ENCODE results near the gene CHD9. TPM values are rescaled to one million over a fixed set of nuclear protein-coding genes. Genes with fewer than 3 reads are reported as not detected.
"Not testable (repeated sequence)": the region's sequence is repeated elsewhere in the genome, so short reads cannot be mapped to it uniquely, and the experiment has no call there.

The CHD9 gene
- total RNA-seq, 1 donor from 2014 or later = 119 TPM

- Mint-ChIP-seq H3K9me3 (peaks cover 20% of the 10 kb centered on the region), H3K27me3 (ENCODE audit: low read depth) (no peaks in the 10 kb centered on the region), H3K4me1 (peaks cover 11% of the 10 kb centered on the region), H3K4me3 (no peak overlapping the region), H3K27ac (no peak overlapping the region), H3K36me3 (peaks cover 34% of the 10 kb centered on the region)
- TF ChIP-seq, protein P1, sequence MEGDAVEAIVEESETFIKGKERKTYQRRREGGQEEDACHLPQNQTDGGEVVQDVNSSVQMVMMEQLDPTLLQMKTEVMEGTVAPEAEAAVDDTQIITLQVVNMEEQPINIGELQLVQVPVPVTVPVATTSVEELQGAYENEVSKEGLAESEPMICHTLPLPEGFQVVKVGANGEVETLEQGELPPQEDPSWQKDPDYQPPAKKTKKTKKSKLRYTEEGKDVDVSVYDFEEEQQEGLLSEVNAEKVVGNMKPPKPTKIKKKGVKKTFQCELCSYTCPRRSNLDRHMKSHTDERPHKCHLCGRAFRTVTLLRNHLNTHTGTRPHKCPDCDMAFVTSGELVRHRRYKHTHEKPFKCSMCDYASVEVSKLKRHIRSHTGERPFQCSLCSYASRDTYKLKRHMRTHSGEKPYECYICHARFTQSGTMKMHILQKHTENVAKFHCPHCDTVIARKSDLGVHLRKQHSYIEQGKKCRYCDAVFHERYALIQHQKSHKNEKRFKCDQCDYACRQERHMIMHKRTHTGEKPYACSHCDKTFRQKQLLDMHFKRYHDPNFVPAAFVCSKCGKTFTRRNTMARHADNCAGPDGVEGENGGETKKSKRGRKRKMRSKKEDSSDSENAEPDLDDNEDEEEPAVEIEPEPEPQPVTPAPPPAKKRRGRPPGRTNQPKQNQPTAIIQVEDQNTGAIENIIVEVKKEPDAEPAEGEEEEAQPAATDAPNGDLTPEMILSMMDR (IDR thresholded peaks at IDR 0.05; ENCODE audit: unreplicated experiment) = no peak
- DNase-seq (ENCODE audit: low spot score in 2 of 2, unreplicated experiment in 2 of 2) = no peak
Observed at GRCh38 chr16:53073022-53073421, 18.2 kb downstream of the CHD9 start.

GRCh38 chr16:53074296-53074695 lies 19.5 kb downstream of the CHD9 start:
- peaks cover 30% of the 10 kb centered on the region for H3K36me3 Mint-ChIP-seq
- H3K27ac Mint-ChIP-seq; DNase-seq (ENCODE audit: low spot score in 2 of 2, unreplicated experiment in 2 of 2); H3K27me3 Mint-ChIP-seq (ENCODE audit: low read depth); H3K4me3 Mint-ChIP-seq: not testable (repeated sequence)
- peaks cover 22% of the 10 kb centered on the region for H3K4me1 Mint-ChIP-seq
- peaks cover 20% of the 10 kb centered on the region for H3K9me3 Mint-ChIP-seq

- H3K4me1 Mint-ChIP-seq = peaks cover 33% of the 10 kb centered on the region
- peaks cover 29% of the 10 kb centered on the region for H3K36me3 Mint-ChIP-seq
- peaks cover 20% of the 10 kb centered on the region for H3K9me3 Mint-ChIP-seq
- H3K27me3 Mint-ChIP-seq (ENCODE audit: low read depth); H3K4me3 Mint-ChIP-seq; H3K27ac Mint-ChIP-seq; DNase-seq (ENCODE audit: low spot score in 2 of 2, unreplicated experiment in 2 of 2): not testable (repeated sequence)
Observed at GRCh38 chr16:53075461-53075860, 20.7 kb downstream of the CHD9 start.

GRCh38 chr16:53078247-53078646 lies 23.5 kb downstream of the CHD9 start:
- H3K27ac Mint-ChIP-seq = peak overlapping the region; percentile 57
- TF ChIP-seq, protein P1 (IDR thresholded peaks at IDR 0.05; ENCODE audit: unreplicated experiment) = no peak
- H3K4me1 Mint-ChIP-seq = peaks cover 43% of the 10 kb centered on the region
- no peak for DNase-seq (ENCODE audit: low spot score in 2 of 2, unreplicated experiment in 2 of 2)
- peaks cover 29% of the 10 kb centered on the region for H3K36me3 Mint-ChIP-seq
- no peak overlapping the region for H3K4me3 Mint-ChIP-seq
- peaks cover 17% of the 10 kb centered on the region for H3K9me3 Mint-ChIP-seq
- H3K27me3 Mint-ChIP-seq (ENCODE audit: low read depth) = no peaks in the 10 kb centered on the region

DNA sequence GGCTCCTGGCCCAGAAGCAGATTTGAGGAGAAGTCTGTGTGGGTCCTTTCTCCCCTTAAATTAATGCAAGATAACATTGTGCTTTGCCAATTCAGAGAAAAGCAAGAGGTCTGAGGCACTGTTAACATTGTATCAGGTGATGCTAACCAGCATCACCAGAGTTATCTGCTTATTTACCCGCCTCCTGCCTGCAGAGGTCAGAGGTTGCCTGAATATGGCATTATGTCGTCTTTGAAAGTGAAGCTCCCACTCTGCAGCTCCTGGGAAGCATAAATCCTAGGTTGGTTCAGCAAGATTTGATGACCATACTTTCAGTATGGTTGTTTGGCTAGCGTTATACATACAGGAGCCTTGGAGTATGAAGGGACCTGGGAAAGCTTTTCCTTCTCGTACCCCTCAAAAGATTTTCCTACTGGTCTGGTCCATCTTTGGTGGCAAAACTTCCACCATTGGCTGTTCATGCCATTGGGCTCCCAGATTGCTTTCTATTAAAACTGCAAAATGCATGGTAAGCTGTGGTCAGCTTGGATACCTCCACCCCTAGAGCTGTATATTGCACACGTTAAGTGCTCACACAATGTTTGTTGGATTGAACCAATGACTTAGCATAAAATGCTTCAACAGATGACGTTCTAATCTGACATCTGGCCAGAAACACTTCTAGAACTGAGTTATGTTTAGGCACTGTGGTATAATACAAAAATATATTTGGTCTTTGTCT lies 24.1 kb downstream of the CHD9 start:
- H3K27ac Mint-ChIP-seq = peak overlapping the region; percentile 95
- no peak for DNase-seq (ENCODE audit: low spot score in 2 of 2, unreplicated experiment in 2 of 2)
- H3K36me3 Mint-ChIP-seq = peaks cover 24% of the 10 kb centered on the region
- TF ChIP-seq, protein P1 (IDR thresholded peaks at IDR 0.05; ENCODE audit: unreplicated experiment) = no peak
- peaks cover 49% of the 10 kb centered on the region for H3K4me1 Mint-ChIP-seq
- H3K27me3 Mint-ChIP-seq (ENCODE audit: low read depth) = no peaks in the 10 kb centered on the region
- H3K4me3 Mint-ChIP-seq = no peak overlapping the region
- H3K9me3 Mint-ChIP-seq = peaks cover 10% of the 10 kb centered on the region

DNA sequence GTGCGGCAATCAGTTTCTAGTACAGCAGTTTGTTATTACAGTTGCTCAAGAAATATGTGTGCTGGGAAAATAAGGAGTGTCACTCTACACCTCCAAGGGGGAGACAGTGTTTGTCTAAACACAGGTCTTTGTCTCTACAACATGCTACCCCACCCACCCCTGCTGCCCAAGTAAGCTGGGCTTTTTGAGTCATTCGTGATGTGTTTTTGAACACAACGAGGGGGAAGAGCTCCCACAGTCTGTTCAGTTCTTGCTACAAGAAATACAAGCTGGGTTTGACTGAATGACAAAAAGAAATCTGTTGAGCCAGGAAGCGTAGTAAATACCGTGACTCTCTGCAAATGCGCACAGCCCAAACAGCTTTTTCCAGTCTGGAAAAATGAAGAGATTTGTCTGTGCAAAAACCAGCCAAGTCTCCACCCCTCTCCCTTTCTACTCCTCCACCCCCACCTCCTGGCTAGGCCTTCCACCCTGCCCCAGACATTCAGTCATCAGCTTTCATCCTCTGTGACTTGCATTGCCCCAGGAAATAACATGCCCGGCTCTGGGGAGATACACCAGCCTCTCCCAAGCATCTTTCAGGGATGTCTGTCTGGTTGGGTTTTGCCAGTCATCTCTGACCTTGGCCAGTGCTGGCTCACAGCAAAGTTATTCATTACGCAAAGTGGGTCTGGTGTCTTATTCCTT lies 25.7 kb downstream of the CHD9 start:
- Mint-ChIP-seq H3K27ac (peak overlapping the region; percentile 95), H3K4me1 (peaks cover 56% of the 10 kb centered on the region), H3K27me3 (ENCODE audit: low read depth) (no peaks in the 10 kb centered on the region), H3K9me3 (peaks cover 4% of the 10 kb centered on the region), H3K4me3 (peak overlapping the region; percentile 37), H3K36me3 (peaks cover 9% of the 10 kb centered on the region)
- peak in 1 of 2 experiments; percentile 54 for DNase-seq (ENCODE audit: low spot score in 2 of 2, unreplicated experiment in 2 of 2)
- TF ChIP-seq, protein P1 (IDR thresholded peaks at IDR 0.05; ENCODE audit: unreplicated experiment) = no peak

Data from mesothelial cell of epicardium (in vitro differentiated cells).